ENCODE results near the gene SUGCT.

GRCh38 chr7:40610461-40610860 is 475.7 kb downstream of the SUGCT start:
- no peak for TF ChIP-seq CTCF (conservative IDR thresholded peaks at IDR 0.05 in 1 of 2, IDR thresholded peaks at IDR 0.05 in 1 of 2; ENCODE audit: extremely low read depth in 1 of 2, insufficient read depth in 1 of 2, low read depth in 1 of 2, low read length in 2 of 2)
- TF ChIP-seq EZH2 (IDR thresholded peaks at IDR 0.05; ENCODE audit: borderline replicate concordance, low read length) = no peak
